HTERT RPE-1 (cell line): Measurements from ENCODE around the gene LRRC51.
"Not testable (repeated sequence)": the region's sequence is repeated elsewhere in the genome, so short reads cannot be mapped to it uniquely, and the experiment has no call there.

ENCODE experiments used
- in situ Hi-C: fragments of 300-500 bp; cut with MboI; formaldehyde crosslinking; loops from 4 replicates; pipeline ENCODE4 v1.14.3; 2020; ENCODE audit warnings: low sequenced_read_pairs

The LRRC51 gene

GRCh38 chr11:72135891-72136683 is 55.4 kb downstream of the LRRC51 start:
- in situ Hi-C loops, result no loop called here

GRCh38 chr11:72136684-72137262 is 56.1 kb downstream of the LRRC51 start:
- in situ Hi-C loops, result no loop called here

GRCh38 chr11:72138821-72139390 is 58.3 kb downstream of the LRRC51 start:
- in situ Hi-C loops, result no loop called here

DNA sequence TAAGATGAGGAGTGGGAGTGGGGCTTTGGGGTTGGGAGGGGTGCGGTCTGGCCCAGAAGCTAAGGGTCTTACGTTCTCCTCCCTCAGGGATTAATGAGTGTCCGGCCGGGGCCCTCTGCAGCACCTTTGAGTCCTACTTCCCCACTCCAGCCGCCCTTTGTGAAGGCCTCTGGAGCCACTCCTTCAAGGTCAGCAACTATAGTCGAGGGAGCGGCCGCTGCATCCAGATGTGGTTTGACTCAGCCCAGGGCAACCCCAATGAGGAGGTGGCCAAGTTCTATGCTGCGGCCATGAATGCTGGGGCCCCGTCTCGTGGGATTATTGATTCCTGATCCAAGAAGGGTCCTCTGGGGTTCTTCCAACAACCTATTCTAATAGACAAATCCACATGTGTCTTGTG is 58.9 kb downstream of the LRRC51 start:
- in situ Hi-C loops, result no loop called here

GRCh38 chr11:72140661-72141060 is 60.0 kb downstream of the LRRC51 start:
- in situ Hi-C loops, result no loop called here

DNA sequence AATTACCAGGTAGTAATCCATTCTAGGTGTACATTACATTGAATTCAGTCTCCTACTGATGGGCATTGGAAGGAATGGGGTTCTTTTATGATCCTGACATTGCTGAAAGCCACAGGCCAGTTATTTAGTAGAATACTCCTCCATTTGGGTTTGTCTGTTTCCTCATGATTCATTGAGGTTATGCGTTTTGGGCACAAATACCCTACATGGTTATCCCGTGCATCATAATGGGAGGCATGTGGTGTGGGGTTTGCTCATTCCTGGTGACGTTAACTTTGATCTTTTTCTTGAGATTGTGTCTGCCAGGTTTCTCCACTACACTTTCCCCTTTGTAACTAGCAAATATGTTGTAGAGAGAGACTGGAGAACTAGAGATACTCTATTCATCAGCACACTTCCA is 60.4 kb downstream of the LRRC51 start:
- in situ Hi-C loops, result no loop called here

- in situ Hi-C loops, result not testable (repeated sequence)
Measured at GRCh38 chr11:72142086-72142485, 61.4 kb downstream of the LRRC51 start.

DNA sequence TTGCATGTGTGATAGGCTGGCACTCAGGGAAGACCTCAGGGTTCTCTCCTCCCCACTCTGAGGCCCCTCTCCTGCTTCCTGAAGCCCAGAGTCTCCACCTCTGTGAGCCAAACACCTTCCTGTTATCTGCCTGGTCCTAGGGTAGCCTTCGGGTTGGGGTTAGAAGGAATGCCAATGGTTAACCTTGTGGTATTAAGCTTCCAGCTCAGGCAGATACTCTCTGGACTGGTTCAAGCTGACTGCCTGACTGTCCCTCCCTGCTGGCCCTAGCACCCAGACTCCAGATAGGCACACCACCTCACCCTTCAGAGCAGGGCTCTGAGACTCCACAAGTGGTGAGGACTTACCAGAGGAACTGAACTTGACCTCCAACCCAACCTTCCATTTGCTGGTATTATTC is 61.9 kb downstream of the LRRC51 start:
- in situ Hi-C loops, result not testable (repeated sequence)

DNA sequence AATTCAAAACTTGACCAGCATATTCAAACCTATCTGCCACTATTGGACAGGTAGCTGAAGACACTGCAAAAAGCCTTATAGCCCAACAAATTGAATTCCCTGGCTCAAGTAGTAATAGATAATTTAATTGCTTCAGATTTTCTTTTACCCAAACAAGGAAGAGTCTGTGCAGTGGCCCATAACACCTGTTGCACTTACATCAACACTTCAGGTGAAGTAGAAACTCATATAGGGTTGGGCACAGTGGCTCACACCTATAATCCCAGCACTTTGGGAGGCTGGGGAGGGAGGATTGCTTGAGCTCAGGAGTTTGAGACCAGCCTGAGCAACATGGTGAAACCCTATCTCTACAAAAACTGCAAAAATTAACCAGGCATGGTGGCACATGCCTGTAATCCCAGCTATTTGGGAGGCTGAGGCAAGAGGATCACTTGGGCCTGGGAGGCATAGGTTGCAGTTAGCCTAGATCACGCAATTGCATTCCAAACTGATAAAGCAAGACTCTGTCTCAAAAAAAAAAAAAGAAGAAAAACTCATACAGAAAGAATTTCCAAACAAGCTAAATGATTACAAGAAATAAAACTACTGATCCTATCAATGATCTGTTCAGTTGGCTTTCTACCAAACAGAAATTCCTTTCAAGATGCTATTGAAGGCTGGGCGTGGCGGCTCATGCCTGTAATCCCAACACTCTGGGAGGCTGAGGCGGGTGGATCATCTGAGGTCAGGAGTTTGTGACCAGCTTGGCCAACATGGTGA is 64.3 kb downstream of the LRRC51 start:
- in situ Hi-C loops, result no loop called here
